Naive B cell (primary cell): ENCODE measurements around the gene SNORC. TPM values are rescaled to one million over a fixed set of nuclear protein-coding genes. Genes with fewer than 3 reads are reported as not detected.
A peak's percentile ranks its signal among the peaks of the same experiment; 100 is the strongest.

Source experiments
- ATAC-seq, 2 donors: fragments of 150-1000 bp; cut with Tn5 transposase; 2 replicates each; pipeline ENCODE4 v1.10.0; 2021; ENCODE audit warnings: low read depth in 2 of 2, mild to moderate bottlenecking in 2 of 2, moderate library complexity in 2 of 2
- DNase-seq: peaks from one replicate; pipeline ENCODE4 v3.0.0; 2022
- H3K27ac Mint-ChIP-seq, 6 donors: one replicate each; pipeline ENCODE4 v1.8.0; 2020 to 2022; ENCODE audit warnings: mild to moderate bottlenecking in 6 of 6, mixed read lengths in 6 of 6, moderate library complexity in 5 of 6, inconsistent platforms in 2 of 6
- H3K27me3 Mint-ChIP-seq, 3 donors: one replicate each; pipeline ENCODE4 v1.8.0; 2021 to 2022; ENCODE audit warnings: mixed read lengths in 3 of 3, mild to moderate bottlenecking in 1 of 3
- H3K36me3 Mint-ChIP-seq, 2 donors: one replicate each; pipeline ENCODE4 v1.8.0; 2020 to 2022; ENCODE audit warnings: mixed read lengths in 2 of 2, inconsistent platforms in 1 of 2, mild to moderate bottlenecking in 1 of 2
- H3K4me1 Mint-ChIP-seq, 3 donors: one replicate each; pipeline ENCODE4 v1.8.0; 2020 to 2022; ENCODE audit warnings: mixed read lengths in 3 of 3, inconsistent platforms in 1 of 3, mild to moderate bottlenecking in 1 of 3, moderate library complexity in 1 of 3
- H3K4me3 Mint-ChIP-seq, 8 donors: one replicate each; pipeline ENCODE4 v1.8.0; 2020 to 2022; ENCODE audit warnings: mild to moderate bottlenecking in 8 of 8, mixed read lengths in 8 of 8, moderate library complexity in 8 of 8, inconsistent platforms in 2 of 8
- H3K9me3 Mint-ChIP-seq, 7 donors: one replicate each; pipeline ENCODE4 v1.8.0; 2020 to 2022; ENCODE audit warnings: mixed read lengths in 7 of 7, mild to moderate bottlenecking in 5 of 7, inconsistent platforms in 2 of 7, moderate library complexity in 1 of 7
- polyA plus RNA-seq, 6 donors: library from polyadenylated mRNA; unstranded; fragments of 300-500 nt; fragmentation: Illumina TruSeq; gene quantifications; one replicate each; pipeline ENCODE4 v1.2.3, GENCODE V29; 2021; ENCODE audit warnings: low read depth in 6 of 6

Gene SNORC
- polyA plus RNA-seq, 6 donors from 2014 or later, result 0.12 TPM; not detected in 5

- no peaks in the 10 kb centered on the region for H3K9me3 Mint-ChIP-seq
- no peak for DNase-seq
- H3K27me3 Mint-ChIP-seq, result peaks cover 12 to 43% (median 39%) of the 10 kb centered on the region in 3 donors
- no peaks in the 10 kb centered on the region for H3K36me3 Mint-ChIP-seq
- no peak for ATAC-seq
- no peak overlapping the region for H3K27ac Mint-ChIP-seq
- peaks cover 6 to 8% (median 7%) of the 10 kb centered on the region in 3 donors for H3K4me1 Mint-ChIP-seq
- H3K4me3 Mint-ChIP-seq, result no peak overlapping the region
Observed at GRCh38 chr2:232888099-232888836, 18.2 kb downstream of the SNORC start.

- Mint-ChIP-seq H3K4me1 (peaks cover 6 to 8% (median 7%) of the 10 kb centered on the region in 3 donors), H3K27ac (no peak overlapping the region), H3K27me3 (peaks cover 12 to 43% (median 38%) of the 10 kb centered on the region in 3 donors), H3K36me3 (no peaks in the 10 kb centered on the region), H3K9me3 (no peaks in the 10 kb centered on the region), H3K4me3 (no peak overlapping the region)
- no peak for DNase-seq
- ATAC-seq, result no peak
Observed at GRCh38 chr2:232888839-232889529, 18.9 kb downstream of the SNORC start.

- no peaks in the 10 kb centered on the region for H3K36me3 Mint-ChIP-seq
- ATAC-seq (no peak), DNase-seq (no peak)
- peaks cover 6 to 8% (median 7%) of the 10 kb centered on the region in 3 donors for H3K4me1 Mint-ChIP-seq
- peaks cover 12 to 43% (median 38%) of the 10 kb centered on the region in 3 donors for H3K27me3 Mint-ChIP-seq
- no peak overlapping the region for H3K4me3 Mint-ChIP-seq
- H3K9me3 Mint-ChIP-seq, result no peaks in the 10 kb centered on the region
- H3K27ac Mint-ChIP-seq, result no peak overlapping the region
Observed at GRCh38 chr2:232889876-232890401, 19.9 kb downstream of the SNORC start.

GRCh38 chr2:232890536-232890895 is 20.5 kb downstream of the SNORC start:
- H3K4me3 Mint-ChIP-seq, result peak overlapping the region in 2 of 8 donors; percentile 25 to 37
- no peak for DNase-seq
- H3K36me3 Mint-ChIP-seq, result no peaks in the 10 kb centered on the region
- ATAC-seq, result no peak
- H3K27me3 Mint-ChIP-seq, result peaks cover 12 to 43% (median 39%) of the 10 kb centered on the region in 3 donors
- H3K9me3 Mint-ChIP-seq, result no peaks in the 10 kb centered on the region
- H3K4me1 Mint-ChIP-seq, result peaks cover 6 to 8% (median 7%) of the 10 kb centered on the region in 3 donors
- H3K27ac Mint-ChIP-seq, result peak overlapping the region in 1 of 6 donors; percentile 37

- Mint-ChIP-seq H3K9me3 (no peaks in the 10 kb centered on the region), H3K4me1 (peaks cover 6 to 8% (median 7%) of the 10 kb centered on the region in 3 donors), H3K27me3 (peaks cover 12 to 40% (median 39%) of the 10 kb centered on the region in 3 donors), H3K4me3 (peak overlapping the region in 3 of 8 donors; percentile 37 to 55 (median 44)), H3K36me3 (no peaks in the 10 kb centered on the region), H3K27ac (peak overlapping the region in 1 of 6 donors; percentile 37)
- DNase-seq (no peak), ATAC-seq (no peak)
Observed at GRCh38 chr2:232890896-232891601, 21.0 kb downstream of the SNORC start.

- H3K4me1 Mint-ChIP-seq, result peaks cover 6 to 8% (median 7%) of the 10 kb centered on the region in 3 donors
- no peak overlapping the region for H3K4me3 Mint-ChIP-seq
- DNase-seq, result no peak
- ATAC-seq, result no peak
- H3K27ac Mint-ChIP-seq, result no peak overlapping the region
- no peaks in the 10 kb centered on the region for H3K36me3 Mint-ChIP-seq
- H3K27me3 Mint-ChIP-seq, result peaks cover 12 to 39% (median 36%) of the 10 kb centered on the region in 3 donors
- H3K9me3 Mint-ChIP-seq, result no peaks in the 10 kb centered on the region
Observed at GRCh38 chr2:232891621-232892071, 21.6 kb downstream of the SNORC start.

DNA sequence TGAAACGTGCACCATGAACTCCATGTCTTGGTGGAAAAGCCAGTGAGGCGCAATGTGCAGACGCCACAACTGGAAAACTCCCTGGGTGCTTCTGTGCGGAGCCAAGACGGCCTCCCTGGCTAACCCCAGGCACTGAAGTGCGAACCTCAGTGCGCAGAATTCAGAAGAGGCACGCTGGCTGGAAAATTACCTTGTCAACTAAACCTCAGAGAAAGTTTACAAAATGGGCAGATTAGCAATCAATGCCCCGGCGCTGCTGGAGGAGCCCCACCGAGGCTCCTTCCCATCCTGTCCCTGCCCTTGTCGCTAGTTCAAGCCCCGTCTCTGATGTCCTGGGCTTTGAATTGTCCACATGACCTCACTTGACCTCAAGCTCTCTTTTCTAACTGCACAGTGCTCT is 22.2 kb downstream of the SNORC start:
- ATAC-seq (no peak), DNase-seq (no peak)
- peak overlapping the region in 1 of 8 donors; percentile 54 for H3K4me3 Mint-ChIP-seq
- H3K4me1 Mint-ChIP-seq, result peaks cover 6 to 8% (median 7%) of the 10 kb centered on the region in 3 donors
- H3K27ac Mint-ChIP-seq, result no peak overlapping the region
- no peaks in the 10 kb centered on the region for H3K36me3 Mint-ChIP-seq
- no peaks in the 10 kb centered on the region for H3K9me3 Mint-ChIP-seq
- peaks cover 12 to 39% (median 36%) of the 10 kb centered on the region in 3 donors for H3K27me3 Mint-ChIP-seq

- no peak overlapping the region for H3K27ac Mint-ChIP-seq
- no peak overlapping the region for H3K4me3 Mint-ChIP-seq
- no peak for DNase-seq
- H3K27me3 Mint-ChIP-seq, result peaks cover 12 to 39% (median 36%) of the 10 kb centered on the region in 3 donors
- peaks cover 6 to 8% (median 7%) of the 10 kb centered on the region in 3 donors for H3K4me1 Mint-ChIP-seq
- ATAC-seq, result no peak
- H3K9me3 Mint-ChIP-seq, result no peaks in the 10 kb centered on the region
- H3K36me3 Mint-ChIP-seq, result no peaks in the 10 kb centered on the region
Observed at GRCh38 chr2:232892843-232893242, 22.8 kb downstream of the SNORC start.

DNA sequence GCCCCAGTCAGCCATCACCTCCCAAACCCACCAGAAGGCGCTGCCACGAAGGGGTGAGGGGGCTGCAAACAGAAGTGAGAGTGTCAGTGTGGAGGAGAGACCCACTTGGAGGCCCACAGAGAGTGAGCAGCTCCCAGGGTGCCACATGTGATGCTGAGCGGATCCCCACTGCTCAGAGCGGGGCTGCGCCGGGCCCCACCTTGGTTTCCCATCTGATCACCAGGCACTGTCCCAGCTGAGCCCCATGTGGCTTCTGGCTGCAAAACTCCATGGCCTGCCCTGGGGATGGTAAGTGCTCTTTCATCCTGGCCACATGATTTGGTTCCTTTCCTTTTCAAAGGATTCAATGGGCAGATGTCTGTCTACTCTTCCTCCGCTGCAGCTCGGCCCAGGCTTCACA is 23.8 kb downstream of the SNORC start:
- H3K4me1 Mint-ChIP-seq, result peaks cover 6 to 8% (median 7%) of the 10 kb centered on the region in 3 donors
- no peak for ATAC-seq
- no peaks in the 10 kb centered on the region for H3K36me3 Mint-ChIP-seq
- H3K4me3 Mint-ChIP-seq, result no peak overlapping the region
- peaks cover 12 to 39% (median 36%) of the 10 kb centered on the region in 3 donors for H3K27me3 Mint-ChIP-seq
- H3K27ac Mint-ChIP-seq, result no peak overlapping the region
- DNase-seq, result no peak
- H3K9me3 Mint-ChIP-seq, result no peaks in the 10 kb centered on the region

GRCh38 chr2:232894251-232894650 is 24.2 kb downstream of the SNORC start:
- no peak for ATAC-seq
- DNase-seq, result no peak
- H3K4me1 Mint-ChIP-seq, result peaks cover 6 to 8% (median 7%) of the 10 kb centered on the region in 3 donors
- peaks cover 12 to 39% (median 35%) of the 10 kb centered on the region in 3 donors for H3K27me3 Mint-ChIP-seq
- H3K9me3 Mint-ChIP-seq, result no peaks in the 10 kb centered on the region
- no peak overlapping the region for H3K4me3 Mint-ChIP-seq
- no peaks in the 10 kb centered on the region for H3K36me3 Mint-ChIP-seq
- no peak overlapping the region for H3K27ac Mint-ChIP-seq

GRCh38 chr2:232894746-232895145 is 24.7 kb downstream of the SNORC start:
- Mint-ChIP-seq H3K36me3 (no peaks in the 10 kb centered on the region), H3K4me3 (no peak overlapping the region), H3K4me1 (peaks cover 6 to 8% (median 7%) of the 10 kb centered on the region in 3 donors), H3K27ac (peak overlapping the region in 1 of 6 donors; percentile 31), H3K27me3 (peaks cover 12 to 39% (median 30%) of the 10 kb centered on the region in 3 donors), H3K9me3 (no peaks in the 10 kb centered on the region)
- DNase-seq (no peak), ATAC-seq (no peak)

DNA sequence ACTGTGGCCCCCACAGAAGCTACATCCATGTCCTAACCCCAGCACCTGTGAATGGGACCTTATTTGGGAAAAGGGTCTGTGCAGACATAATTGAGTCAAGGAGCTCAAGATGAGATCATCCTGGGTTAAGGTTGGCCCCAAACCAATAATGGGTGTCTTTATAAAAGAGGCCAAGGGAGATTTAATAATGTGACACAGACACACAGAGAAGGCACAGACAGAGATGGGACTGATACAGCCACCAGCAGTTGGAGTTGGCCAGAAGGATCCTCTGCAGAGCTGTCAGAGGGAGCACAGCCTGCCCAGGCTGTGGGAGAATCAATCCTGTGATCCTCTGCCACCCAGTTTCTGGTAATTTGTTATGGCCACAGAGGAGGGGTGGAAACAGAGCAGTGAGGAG is 26.0 kb downstream of the SNORC start:
- H3K4me1 Mint-ChIP-seq, result peaks cover 0 to 1% (median 0%) of the 10 kb centered on the region in 3 donors
- H3K4me3 Mint-ChIP-seq, result no peak overlapping the region
- no peak for DNase-seq
- peak overlapping the region in 1 of 6 donors; percentile 62 for H3K27ac Mint-ChIP-seq
- ATAC-seq, result no peak
- no peaks in the 10 kb centered on the region for H3K9me3 Mint-ChIP-seq
- no peaks in the 10 kb centered on the region for H3K36me3 Mint-ChIP-seq
- peaks cover 8 to 25% (median 16%) of the 10 kb centered on the region in 3 donors for H3K27me3 Mint-ChIP-seq
